K562 (cell line): ENCODE data around the gene ZNRF1. TPM values are rescaled to one million over a fixed set of nuclear protein-coding genes. Genes with fewer than 3 reads are reported as not detected.

ENCODE experiments used
- KDM4B ChIP-seq, 2 experiments: fragments of 450-650 bp in 1 of 2; sonication (generic) in 1 of 2; IDR thresholded peaks; 2 replicates each; pipeline ENCODE4 v1.6.1; 2016 to 2017; ENCODE audit warnings: borderline replicate concordance in 2 of 2, antibody characterized with exemption in 1 of 2, low read depth in 1 of 2, mild to moderate bottlenecking in 1 of 2
- L3MBTL2 ChIP-seq: fragments of 450-650 bp; IDR thresholded peaks from 2 replicates; pipeline ENCODE4 v1.6.1; 2016; ENCODE audit warnings: mild to moderate bottlenecking, moderate library complexity
- MBD2 ChIP-seq: sonication (generic); IDR thresholded peaks from 2 replicates; pipeline ENCODE4 v1.6.1; 2016; ENCODE audit warnings: low read depth, borderline replicate concordance
- NR4A1 ChIP-seq, 2 experiments: fragments of 250-450 bp in 1 of 2; fragments of 450-650 bp in 1 of 2; sonication (Bioruptor Pico) in 1 of 2; IDR thresholded peaks; 2 replicates each; pipeline versions ENCODE4 v1.4.0 to v1.6.1; 2016 to 2020; ENCODE audit warnings: mild to moderate bottlenecking in 2 of 2, missing compliant biosample characterization in 1 of 2, missing genetic modification characterization in 1 of 2, moderate library complexity in 1 of 2
- POU5F1 ChIP-seq: fragments of 150-350 bp; IDR thresholded peaks from 2 replicates; pipeline ENCODE4 v1.6.1; 2014; ENCODE audit warnings: borderline replicate concordance, low read length, low read depth, mild to moderate bottlenecking; ENCODE audit not compliant: partially characterized antibody
- PRMT5 ChIP-seq: sonication (generic); formaldehyde crosslinking; IDR thresholded peaks from 2 replicates; pipeline ENCODE4 v1.5.0; 2020; ENCODE audit warnings: missing genetic modification reagents
- RBBP5 ChIP-seq: fragments of 200-600 bp; sonication (generic); IDR thresholded peaks from 2 replicates; pipeline ENCODE4 v1.6.1; 2012; ENCODE audit warnings: borderline replicate concordance, mild to moderate bottlenecking, low read length, control low read depth, inconsistent platforms; ENCODE audit not compliant: insufficient read depth, poor library complexity, severe bottlenecking
- THRAP3 ChIP-seq: fragments of 450-650 bp; IDR thresholded peaks from 2 replicates; pipeline ENCODE4 v1.6.1; 2016; ENCODE audit warnings: mild to moderate bottlenecking, inconsistent platforms, borderline replicate concordance
- ZNF184 ChIP-seq: sonication (generic); formaldehyde crosslinking; IDR thresholded peaks from 2 replicates; pipeline ENCODE4 v1.5.0; 2020; ENCODE audit warnings: missing genetic modification reagents
- ZNF263 ChIP-seq: sonication (generic); formaldehyde crosslinking; IDR thresholded peaks from 2 replicates; pipeline ENCODE4 v1.8.0; 2022; ENCODE audit warnings: mild to moderate bottlenecking, missing genetic modification reagents, borderline replicate concordance
- ZZZ3 ChIP-seq: fragments of 450-650 bp; IDR thresholded peaks from 2 replicates; pipeline ENCODE4 v1.6.1; 2016; ENCODE audit warnings: antibody characterized with exemption, mild to moderate bottlenecking, moderate library complexity
- polyA plus RNA-seq, 8 experiments: library from polyadenylated mRNA; depleted of rRNA in 4 of 8; stranded (reverse) in 5 of 8; unstranded in 3 of 8; fragments of >200 nt; fragmentation: Nextera tagmentation in 2 of 8; fragmentation: Illumina TruSeq in 1 of 8; extraction: Ambion mirVana in 2 of 8; extraction: Trizol in 1 of 8; gene quantifications; 2 replicates each; pipeline versions ENCODE4 v1.2.1 to v1.2.3, GENCODE V29; 2011 to 2014; ENCODE audit warnings: inconsistent platforms in 1 of 8, missing spikeins in 1 of 8
- total RNA-seq, 7 experiments: library from RNA; depleted of rRNA in 6 of 7; stranded (reverse); fragments of >200 nt in 6 of 7; fragmentation: Illumina TruSeq in 2 of 7; extraction: Trizol in 2 of 7; gene quantifications; 2 replicates each; pipeline versions ENCODE4 v1.2.1 to v1.2.3, GENCODE V29; 2011 to 2021; ENCODE audit warnings: low replicate concordance in 1 of 7
- TF ChIP-seq, protein P1 (sequence below): fragments of 250-450 bp; sonication (Bioruptor Pico); IDR thresholded peaks from 2 replicates; pipeline ENCODE4 v1.5.0; 2021
- TF ChIP-seq, protein P2 (sequence below): sonication (generic); formaldehyde crosslinking; IDR thresholded peaks from 2 replicates; pipeline ENCODE4 v1.4.0; 2020; ENCODE audit warnings: mild to moderate bottlenecking, missing genetic modification reagents
- TF ChIP-seq, protein P3 (sequence below): fragments of 250-450 bp; sonication (Bioruptor Pico); IDR thresholded peaks from 2 replicates; pipeline ENCODE4 v1.8.0; 2022; ENCODE audit warnings: inconsistent platforms
- TF ChIP-seq, protein P4 (sequence below): fragments of 200-800 bp; sonication (Bioruptor generic); IDR thresholded peaks from 2 replicates; pipeline ENCODE4 v1.6.1; 2016; ENCODE audit warnings: missing genetic modification characterization, missing compliant biosample characterization

ZNRF1 gene
- total and polyA plus RNA-seq, 9 of the 15 experiments (the other 6 are each of a cell fraction or from before 2014, with no cell fraction given) = 9.5 to 37.7 (median 20.0) TPM

DNA sequence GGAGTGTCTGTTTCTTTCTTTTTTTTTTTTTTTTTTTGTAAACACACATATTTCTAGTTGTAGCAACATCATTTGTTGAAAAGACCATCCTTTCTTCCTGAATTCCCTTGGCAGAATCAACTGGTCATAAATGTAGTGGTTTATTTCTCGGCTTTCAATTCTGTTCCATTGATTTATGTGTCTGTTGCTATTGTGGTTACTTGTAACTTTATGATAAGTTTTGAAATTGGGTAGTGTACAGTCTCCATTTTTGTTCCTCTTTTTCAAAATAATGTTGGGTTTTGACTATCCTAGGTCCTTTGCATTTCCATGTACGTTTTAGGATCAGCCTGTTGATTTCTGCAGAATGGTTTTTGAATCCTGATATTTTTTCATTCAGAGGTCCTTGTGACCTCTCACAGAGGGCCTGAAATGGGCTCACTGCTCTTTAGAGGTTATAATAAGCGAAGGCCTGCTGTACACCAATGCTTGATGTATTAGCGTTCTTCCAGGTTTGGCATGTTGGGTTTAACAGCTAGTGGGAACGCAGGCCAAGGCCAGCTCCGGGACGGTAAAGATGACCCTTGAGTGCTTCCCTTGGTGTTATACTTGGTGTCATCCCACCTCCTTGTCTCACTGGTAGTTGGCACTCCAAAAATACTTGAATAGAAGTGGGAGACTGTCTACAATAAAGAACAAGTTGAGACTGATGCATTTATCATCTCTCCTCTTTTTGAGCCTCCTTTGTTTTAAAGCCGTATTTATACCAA, 43.8 kb downstream of the ZNRF1 start (continued):
- TF ChIP-seq NR4A1 (CRISPR knock-in tag; IDR thresholded peaks at IDR 0.05) (no peak), NR4A1 (tag; IDR thresholded peaks at IDR 0.05) (peak; percentile 21; the same call in 1 of the 2 replicates), RBBP5 (peak; percentile 56), PRMT5 (CRISPR knock-in tag) (no peak), POU5F1 (no peak), MBD2 (no peak), L3MBTL2 (0 out of 2 replicates have a peak, but pooled peaks have one; percentile 30), ZZZ3 (no peak), KDM4B (IDR thresholded peaks at IDR 0.05; ENCODE audit: borderline replicate concordance in 2 of 2, low read depth in 1 of 2) (no peak), THRAP3 (no peak), ZNF184 (no peak), ZNF263 (CRISPR knock-in tag) (no peak)
- TF ChIP-seq, protein P1, sequence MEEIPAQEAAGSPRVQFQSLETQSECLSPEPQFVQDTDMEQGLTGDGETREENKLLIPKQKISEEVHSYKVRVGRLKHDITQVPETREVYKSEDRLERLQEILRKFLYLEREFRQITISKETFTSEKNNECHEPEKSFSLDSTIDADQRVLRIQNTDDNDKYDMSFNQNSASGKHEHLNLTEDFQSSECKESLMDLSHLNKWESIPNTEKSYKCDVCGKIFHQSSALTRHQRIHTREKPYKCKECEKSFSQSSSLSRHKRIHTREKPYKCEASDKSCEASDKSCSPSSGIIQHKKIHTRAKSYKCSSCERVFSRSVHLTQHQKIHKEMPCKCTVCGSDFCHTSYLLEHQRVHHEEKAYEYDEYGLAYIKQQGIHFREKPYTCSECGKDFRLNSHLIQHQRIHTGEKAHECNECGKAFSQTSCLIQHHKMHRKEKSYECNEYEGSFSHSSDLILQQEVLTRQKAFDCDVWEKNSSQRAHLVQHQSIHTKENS (CRISPR knock-in tag) = no peak
- TF ChIP-seq, protein P2, sequence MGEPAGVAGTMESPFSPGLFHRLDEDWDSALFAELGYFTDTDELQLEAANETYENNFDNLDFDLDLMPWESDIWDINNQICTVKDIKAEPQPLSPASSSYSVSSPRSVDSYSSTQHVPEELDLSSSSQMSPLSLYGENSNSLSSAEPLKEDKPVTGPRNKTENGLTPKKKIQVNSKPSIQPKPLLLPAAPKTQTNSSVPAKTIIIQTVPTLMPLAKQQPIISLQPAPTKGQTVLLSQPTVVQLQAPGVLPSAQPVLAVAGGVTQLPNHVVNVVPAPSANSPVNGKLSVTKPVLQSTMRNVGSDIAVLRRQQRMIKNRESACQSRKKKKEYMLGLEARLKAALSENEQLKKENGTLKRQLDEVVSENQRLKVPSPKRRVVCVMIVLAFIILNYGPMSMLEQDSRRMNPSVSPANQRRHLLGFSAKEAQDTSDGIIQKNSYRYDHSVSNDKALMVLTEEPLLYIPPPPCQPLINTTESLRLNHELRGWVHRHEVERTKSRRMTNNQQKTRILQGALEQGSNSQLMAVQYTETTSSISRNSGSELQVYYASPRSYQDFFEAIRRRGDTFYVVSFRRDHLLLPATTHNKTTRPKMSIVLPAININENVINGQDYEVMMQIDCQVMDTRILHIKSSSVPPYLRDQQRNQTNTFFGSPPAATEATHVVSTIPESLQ = no peak
- TF ChIP-seq, protein P3, sequence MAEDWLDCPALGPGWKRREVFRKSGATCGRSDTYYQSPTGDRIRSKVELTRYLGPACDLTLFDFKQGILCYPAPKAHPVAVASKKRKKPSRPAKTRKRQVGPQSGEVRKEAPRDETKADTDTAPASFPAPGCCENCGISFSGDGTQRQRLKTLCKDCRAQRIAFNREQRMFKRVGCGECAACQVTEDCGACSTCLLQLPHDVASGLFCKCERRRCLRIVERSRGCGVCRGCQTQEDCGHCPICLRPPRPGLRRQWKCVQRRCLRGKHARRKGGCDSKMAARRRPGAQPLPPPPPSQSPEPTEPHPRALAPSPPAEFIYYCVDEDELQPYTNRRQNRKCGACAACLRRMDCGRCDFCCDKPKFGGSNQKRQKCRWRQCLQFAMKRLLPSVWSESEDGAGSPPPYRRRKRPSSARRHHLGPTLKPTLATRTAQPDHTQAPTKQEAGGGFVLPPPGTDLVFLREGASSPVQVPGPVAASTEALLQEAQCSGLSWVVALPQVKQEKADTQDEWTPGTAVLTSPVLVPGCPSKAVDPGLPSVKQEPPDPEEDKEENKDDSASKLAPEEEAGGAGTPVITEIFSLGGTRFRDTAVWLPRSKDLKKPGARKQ (CRISPR knock-in tag) = no peak
- TF ChIP-seq, protein P4, sequence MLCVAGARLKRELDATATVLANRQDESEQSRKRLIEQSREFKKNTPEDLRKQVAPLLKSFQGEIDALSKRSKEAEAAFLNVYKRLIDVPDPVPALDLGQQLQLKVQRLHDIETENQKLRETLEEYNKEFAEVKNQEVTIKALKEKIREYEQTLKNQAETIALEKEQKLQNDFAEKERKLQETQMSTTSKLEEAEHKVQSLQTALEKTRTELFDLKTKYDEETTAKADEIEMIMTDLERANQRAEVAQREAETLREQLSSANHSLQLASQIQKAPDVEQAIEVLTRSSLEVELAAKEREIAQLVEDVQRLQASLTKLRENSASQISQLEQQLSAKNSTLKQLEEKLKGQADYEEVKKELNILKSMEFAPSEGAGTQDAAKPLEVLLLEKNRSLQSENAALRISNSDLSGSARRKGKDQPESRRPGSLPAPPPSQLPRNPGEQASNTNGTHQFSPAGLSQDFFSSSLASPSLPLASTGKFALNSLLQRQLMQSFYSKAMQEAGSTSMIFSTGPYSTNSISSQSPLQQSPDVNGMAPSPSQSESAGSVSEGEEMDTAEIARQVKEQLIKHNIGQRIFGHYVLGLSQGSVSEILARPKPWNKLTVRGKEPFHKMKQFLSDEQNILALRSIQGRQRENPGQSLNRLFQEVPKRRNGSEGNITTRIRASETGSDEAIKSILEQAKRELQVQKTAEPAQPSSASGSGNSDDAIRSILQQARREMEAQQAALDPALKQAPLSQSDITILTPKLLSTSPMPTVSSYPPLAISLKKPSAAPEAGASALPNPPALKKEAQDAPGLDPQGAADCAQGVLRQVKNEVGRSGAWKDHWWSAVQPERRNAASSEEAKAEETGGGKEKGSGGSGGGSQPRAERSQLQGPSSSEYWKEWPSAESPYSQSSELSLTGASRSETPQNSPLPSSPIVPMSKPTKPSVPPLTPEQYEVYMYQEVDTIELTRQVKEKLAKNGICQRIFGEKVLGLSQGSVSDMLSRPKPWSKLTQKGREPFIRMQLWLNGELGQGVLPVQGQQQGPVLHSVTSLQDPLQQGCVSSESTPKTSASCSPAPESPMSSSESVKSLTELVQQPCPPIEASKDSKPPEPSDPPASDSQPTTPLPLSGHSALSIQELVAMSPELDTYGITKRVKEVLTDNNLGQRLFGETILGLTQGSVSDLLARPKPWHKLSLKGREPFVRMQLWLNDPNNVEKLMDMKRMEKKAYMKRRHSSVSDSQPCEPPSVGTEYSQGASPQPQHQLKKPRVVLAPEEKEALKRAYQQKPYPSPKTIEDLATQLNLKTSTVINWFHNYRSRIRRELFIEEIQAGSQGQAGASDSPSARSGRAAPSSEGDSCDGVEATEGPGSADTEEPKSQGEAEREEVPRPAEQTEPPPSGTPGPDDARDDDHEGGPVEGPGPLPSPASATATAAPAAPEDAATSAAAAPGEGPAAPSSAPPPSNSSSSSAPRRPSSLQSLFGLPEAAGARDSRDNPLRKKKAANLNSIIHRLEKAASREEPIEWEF (CRISPR knock-in tag) = no peak
